HL-60 (cell line): Measurements from ENCODE around the gene KRTAP5-8.

Experiments
- DNase-seq, 2 experiments: peaks; one replicate each; pipeline ENCODE4 v3.0.0-alpha.2; 2010 to 2020; ENCODE audit warnings: low read depth in 1 of 2, low spot score in 1 of 2
- H3K27ac ChIP-seq: fragments of 250-450 bp; sonication (Bioruptor Pico); replicated peaks from 2 replicates; pipeline ENCODE4 v1.5.1; 2020; ENCODE audit warnings: mild to moderate bottlenecking, moderate library complexity
- H3K27me3 ChIP-seq: fragments of 250-450 bp; sonication (Bioruptor Pico); 2 replicates; pipeline ENCODE4 v1.5.1; 2021; ENCODE audit warnings: mild to moderate bottlenecking, moderate library complexity; ENCODE audit not compliant: insufficient read depth, poor library complexity, severe bottlenecking
- H3K4me3 ChIP-seq: replicated peaks from 2 replicates; pipeline ENCODE4 v1.5.1; 2011; ENCODE audit warnings: mild to moderate bottlenecking, control low read depth, low read length; ENCODE audit not compliant: insufficient read depth
- GABPA ChIP-seq: IDR thresholded peaks from 2 replicates; pipeline ENCODE4 v1.6.1; 2012; ENCODE audit warnings: low read depth
- POLR2AphosphoS5 ChIP-seq: IDR thresholded peaks from 2 replicates; pipeline ENCODE4 v1.6.1; 2012; ENCODE audit warnings: low read depth
- SPI1 ChIP-seq: IDR thresholded peaks from 2 replicates; pipeline ENCODE4 v1.6.1; 2012; ENCODE audit warnings: low read depth, mild to moderate bottlenecking, borderline replicate concordance
- TF ChIP-seq, protein P1 (sequence below): IDR thresholded peaks from 2 replicates; pipeline ENCODE4 v1.6.1; 2012; ENCODE audit warnings: low read depth; ENCODE audit not compliant: insufficient replicate concordance
- TF ChIP-seq, protein P2 (sequence below): IDR thresholded peaks from one replicate; pipeline ENCODE4 v1.5.1; 2011; ENCODE audit warnings: low read length, control low read depth, inconsistent platforms; ENCODE audit not compliant: insufficient read depth

The KRTAP5-8 gene

GRCh38 chr11:71563406-71563805 is 25.6 kb downstream of the KRTAP5-8 start:
- TF ChIP-seq, protein P1, sequence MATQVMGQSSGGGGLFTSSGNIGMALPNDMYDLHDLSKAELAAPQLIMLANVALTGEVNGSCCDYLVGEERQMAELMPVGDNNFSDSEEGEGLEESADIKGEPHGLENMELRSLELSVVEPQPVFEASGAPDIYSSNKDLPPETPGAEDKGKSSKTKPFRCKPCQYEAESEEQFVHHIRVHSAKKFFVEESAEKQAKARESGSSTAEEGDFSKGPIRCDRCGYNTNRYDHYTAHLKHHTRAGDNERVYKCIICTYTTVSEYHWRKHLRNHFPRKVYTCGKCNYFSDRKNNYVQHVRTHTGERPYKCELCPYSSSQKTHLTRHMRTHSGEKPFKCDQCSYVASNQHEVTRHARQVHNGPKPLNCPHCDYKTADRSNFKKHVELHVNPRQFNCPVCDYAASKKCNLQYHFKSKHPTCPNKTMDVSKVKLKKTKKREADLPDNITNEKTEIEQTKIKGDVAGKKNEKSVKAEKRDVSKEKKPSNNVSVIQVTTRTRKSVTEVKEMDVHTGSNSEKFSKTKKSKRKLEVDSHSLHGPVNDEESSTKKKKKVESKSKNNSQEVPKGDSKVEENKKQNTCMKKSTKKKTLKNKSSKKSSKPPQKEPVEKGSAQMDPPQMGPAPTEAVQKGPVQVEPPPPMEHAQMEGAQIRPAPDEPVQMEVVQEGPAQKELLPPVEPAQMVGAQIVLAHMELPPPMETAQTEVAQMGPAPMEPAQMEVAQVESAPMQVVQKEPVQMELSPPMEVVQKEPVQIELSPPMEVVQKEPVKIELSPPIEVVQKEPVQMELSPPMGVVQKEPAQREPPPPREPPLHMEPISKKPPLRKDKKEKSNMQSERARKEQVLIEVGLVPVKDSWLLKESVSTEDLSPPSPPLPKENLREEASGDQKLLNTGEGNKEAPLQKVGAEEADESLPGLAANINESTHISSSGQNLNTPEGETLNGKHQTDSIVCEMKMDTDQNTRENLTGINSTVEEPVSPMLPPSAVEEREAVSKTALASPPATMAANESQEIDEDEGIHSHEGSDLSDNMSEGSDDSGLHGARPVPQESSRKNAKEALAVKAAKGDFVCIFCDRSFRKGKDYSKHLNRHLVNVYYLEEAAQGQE = no peak
- TF ChIP-seq GABPA = no peak
- TF ChIP-seq, protein P2, sequence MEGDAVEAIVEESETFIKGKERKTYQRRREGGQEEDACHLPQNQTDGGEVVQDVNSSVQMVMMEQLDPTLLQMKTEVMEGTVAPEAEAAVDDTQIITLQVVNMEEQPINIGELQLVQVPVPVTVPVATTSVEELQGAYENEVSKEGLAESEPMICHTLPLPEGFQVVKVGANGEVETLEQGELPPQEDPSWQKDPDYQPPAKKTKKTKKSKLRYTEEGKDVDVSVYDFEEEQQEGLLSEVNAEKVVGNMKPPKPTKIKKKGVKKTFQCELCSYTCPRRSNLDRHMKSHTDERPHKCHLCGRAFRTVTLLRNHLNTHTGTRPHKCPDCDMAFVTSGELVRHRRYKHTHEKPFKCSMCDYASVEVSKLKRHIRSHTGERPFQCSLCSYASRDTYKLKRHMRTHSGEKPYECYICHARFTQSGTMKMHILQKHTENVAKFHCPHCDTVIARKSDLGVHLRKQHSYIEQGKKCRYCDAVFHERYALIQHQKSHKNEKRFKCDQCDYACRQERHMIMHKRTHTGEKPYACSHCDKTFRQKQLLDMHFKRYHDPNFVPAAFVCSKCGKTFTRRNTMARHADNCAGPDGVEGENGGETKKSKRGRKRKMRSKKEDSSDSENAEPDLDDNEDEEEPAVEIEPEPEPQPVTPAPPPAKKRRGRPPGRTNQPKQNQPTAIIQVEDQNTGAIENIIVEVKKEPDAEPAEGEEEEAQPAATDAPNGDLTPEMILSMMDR = peak; percentile 52
- no peak for TF ChIP-seq SPI1
- no peak for TF ChIP-seq POLR2AphosphoS5
- peak in 1 of 2 experiments; percentile 66 for DNase-seq
- H3K4me3 ChIP-seq = no peak overlapping the region
- no peak overlapping the region for H3K27ac ChIP-seq
- no peaks in the 10 kb centered on the region for H3K27me3 ChIP-seq

- DNase-seq = no peak
- Histone ChIP-seq H3K27ac (no peak overlapping the region), H3K27me3 (no peaks in the 10 kb centered on the region), H3K4me3 (no peak overlapping the region)
- TF ChIP-seq GABPA (no peak), POLR2AphosphoS5 (no peak), SPI1 (no peak)
- TF ChIP-seq, protein P1 = no peak
- TF ChIP-seq, protein P2 = no peak
Observed at GRCh38 chr11:71564430-71564829, 26.6 kb downstream of the KRTAP5-8 start.

GRCh38 chr11:71565263-71565662 is 27.4 kb downstream of the KRTAP5-8 start, which contains the start of gene KRTAP5-10:
TSS of gene KRTAP5-10 (plus strand) at chr11:71565563. CDS start at chr11:71565588, 25 bp downstream.
- Histone ChIP-seq H3K4me3 (no peak within 1 kb of the TSS), H3K27me3 (no peaks in the 10 kb centered on the region), H3K27ac (no peak within 1 kb of the TSS)
- no peak for DNase-seq
- TF ChIP-seq SPI1 (no peak), POLR2AphosphoS5 (no peak), GABPA (no peak)
- TF ChIP-seq, protein P1 = no peak

GRCh38 chr11:71566081-71566620 is 28.3 kb downstream of the KRTAP5-8 start:
- DNase-seq = no peak
- no peak for TF ChIP-seq SPI1
- TF ChIP-seq, protein P1 = no peak
- TF ChIP-seq, protein P2 = no peak
- TF ChIP-seq GABPA = no peak
- TF ChIP-seq POLR2AphosphoS5 = no peak
- H3K4me3 ChIP-seq = no peak overlapping the region

More at GRCh38 chr11:71566081-71566620, 28.3 kb downstream of the KRTAP5-8 start:
- Histone ChIP-seq H3K27ac (no peak overlapping the region), H3K27me3 (no peaks in the 10 kb centered on the region)
